A673 (cell line): ENCODE measurements around the gene BTLA.

Experiments used
- CTCF ChIP-seq: fragments of 300-800, 200-600 bp; sonication (generic); conservative IDR thresholded peaks from 2 replicates; pipeline ENCODE4 v1.5.1; 2017; ENCODE audit warnings: low read depth, mild to moderate bottlenecking, antibody characterized with exemption, low read length, moderate library complexity, mixed read lengths
- EZH2 ChIP-seq: fragments of 200-600 bp; sonication (generic); IDR thresholded peaks from 2 replicates; pipeline ENCODE4 v1.6.1; 2017; ENCODE audit warnings: borderline replicate concordance, low read depth, mild to moderate bottlenecking, mixed read lengths, antibody characterized with exemption, low read length; ENCODE audit not compliant: poor library complexity, severe bottlenecking

GRCh38 chr3:112505907-112506306, 6.6 kb upstream of the BTLA start:
- TF ChIP-seq CTCF (no peak), EZH2 (no peak)
